OCI-M1 (cell line): Measurements from ENCODE around the gene SIGLEC1.

ENCODE experiments used
- DNase-seq: peaks from one replicate; lab custom pipeline; 2025; lab: John Stamatoyannopoulos, UW

SIGLEC1 gene

DNA sequence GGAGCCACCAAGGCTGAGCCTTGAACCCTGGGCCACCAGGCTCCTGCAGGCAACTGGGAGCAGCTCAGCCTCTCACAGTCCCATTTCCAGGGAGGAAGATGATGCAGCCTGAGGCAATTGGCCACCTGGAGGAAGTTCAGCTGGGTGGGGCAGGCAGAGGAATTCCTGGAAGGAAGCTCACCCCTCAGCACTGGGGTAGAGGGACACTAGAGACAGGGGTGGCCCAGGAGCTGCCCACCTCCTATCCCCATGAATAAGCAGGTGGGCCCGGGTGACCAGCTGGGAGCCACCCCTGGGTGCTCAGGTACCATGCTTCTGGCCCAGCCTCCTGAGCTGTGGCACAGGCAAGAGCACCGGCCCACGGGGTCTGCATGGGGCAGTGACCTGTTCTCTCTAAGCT, 16.5 kb upstream of the SIGLEC1 start:
- no peak for DNase-seq

DNA sequence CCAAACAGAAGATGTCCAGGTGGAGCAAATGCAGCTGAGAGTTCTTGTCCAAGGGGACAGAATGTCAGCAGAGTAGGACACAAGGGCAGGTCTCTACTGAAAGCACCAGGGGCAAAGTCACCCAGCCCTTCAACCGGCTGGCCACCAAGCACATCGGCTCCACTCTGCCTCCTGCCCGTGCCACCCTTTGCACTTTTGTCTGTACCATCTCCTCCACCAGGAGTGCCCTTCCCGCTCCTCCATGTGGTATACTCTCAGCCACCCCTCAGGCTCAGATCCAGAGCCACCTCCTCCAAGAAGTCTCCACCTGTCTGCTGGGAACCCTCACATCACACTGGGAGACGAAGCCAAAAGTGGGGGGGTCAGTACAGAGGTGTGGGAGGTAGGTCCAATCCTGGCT, 16.0 kb upstream of the SIGLEC1 start:
- DNase-seq: no peak

DNA sequence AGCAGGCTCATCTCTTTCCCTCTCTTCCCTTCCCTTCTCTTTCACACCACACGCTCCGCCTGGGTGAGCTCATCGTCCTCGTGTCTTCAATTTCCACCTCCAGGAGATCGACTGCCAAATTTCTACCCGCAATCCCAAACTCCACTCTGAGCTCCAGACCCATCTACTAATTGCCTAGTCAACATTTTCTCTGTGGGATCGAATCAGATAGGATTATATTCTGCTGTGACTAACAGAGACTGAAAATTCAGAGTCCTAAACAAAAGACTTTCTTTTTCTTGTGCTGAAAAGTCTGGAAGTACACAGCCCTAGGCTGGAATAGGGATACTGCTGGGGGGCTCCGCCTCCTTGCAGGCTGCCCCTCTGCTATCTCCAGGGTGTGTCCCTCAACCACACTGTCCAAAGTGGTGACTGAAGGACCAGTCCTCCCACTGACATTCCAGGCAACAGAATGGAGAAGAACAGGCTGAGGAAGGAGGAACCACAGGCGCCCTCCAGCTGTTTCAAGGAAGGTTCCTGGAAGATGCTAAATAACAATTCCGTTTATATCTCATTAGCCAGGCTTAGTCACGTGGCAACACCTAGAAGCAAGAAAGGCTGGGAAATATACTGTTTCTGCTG, 15.1 kb upstream of the SIGLEC1 start:
- DNase-seq: no peak

DNA sequence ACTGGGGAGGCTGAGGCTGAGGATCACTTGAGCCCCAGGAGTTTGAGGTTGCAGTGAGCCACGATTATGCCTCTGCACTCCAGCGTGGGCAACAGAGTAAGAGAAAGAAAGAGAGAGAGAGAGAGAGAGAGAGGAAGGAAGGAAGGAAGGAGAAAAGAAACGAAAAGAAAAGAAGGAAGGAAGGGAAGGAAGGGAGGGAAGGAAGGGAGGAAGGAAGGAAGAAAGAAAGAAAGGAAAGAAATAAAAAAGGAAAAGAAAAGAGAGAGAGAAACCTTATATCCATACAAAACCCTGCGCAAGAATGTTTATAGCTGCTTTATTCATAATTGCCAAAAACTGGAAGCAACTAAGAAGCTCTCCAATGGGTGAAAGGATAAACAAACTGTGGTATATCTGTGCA, 12.0 kb upstream of the SIGLEC1 start:
- DNase-seq: no peak

DNA sequence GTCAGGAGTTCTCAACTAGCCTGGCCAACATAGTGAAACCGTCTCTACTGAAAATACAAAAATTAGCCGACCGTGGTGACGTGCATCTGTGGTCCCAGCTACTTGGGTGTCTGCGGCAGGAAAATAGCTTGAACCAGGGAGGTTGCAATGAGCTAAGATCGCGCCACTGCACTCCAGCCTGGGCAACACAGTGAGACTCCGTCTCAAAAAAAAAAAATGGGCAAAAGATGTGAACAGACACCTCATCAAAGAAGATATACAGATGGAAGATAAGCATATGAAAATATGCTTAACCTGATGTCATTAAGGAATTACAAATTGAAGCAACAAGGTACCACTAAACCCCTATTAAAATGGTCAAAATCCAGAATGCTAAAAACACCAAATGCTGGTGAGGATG, 10.9 kb upstream of the SIGLEC1 start:
- no peak for DNase-seq

DNA sequence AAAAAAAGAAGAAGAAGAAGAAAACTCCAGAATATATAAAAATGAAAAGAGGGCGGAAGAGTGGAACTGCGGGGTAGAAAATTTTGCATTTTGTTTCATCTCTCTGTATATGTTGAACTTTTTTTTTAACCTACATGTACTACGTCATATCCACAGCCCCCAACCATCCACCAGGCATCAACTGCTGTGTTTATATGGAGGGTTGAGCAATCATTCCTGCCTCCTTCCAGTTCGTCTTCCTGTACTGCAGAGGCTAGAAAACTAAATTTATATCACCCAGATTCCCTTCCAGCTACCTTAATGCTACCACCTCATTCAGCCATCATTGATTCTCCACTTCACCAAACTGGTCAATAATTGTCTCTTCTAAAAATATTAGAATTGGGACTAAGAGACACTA, 9.5 kb upstream of the SIGLEC1 start:
- no peak for DNase-seq

DNA sequence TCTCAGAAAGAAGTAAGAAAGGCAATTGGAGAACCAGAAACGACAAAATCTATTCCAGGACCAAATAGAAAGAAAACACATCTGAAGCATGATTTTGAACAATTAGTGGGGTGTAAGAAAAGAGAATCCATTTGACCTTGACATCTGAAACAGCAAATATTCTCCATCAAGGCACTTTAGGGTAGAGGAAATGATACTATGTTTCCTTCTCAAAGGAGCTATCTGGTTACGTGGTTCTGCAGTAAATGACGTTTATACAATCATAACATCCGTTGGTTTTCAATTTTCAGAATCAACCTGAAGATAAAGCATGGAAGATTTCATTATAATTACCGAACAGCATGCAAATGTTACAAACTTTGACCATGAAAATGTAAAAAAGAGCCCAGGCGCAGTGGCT, 8.2 kb upstream of the SIGLEC1 start:
- no peak for DNase-seq

DNA sequence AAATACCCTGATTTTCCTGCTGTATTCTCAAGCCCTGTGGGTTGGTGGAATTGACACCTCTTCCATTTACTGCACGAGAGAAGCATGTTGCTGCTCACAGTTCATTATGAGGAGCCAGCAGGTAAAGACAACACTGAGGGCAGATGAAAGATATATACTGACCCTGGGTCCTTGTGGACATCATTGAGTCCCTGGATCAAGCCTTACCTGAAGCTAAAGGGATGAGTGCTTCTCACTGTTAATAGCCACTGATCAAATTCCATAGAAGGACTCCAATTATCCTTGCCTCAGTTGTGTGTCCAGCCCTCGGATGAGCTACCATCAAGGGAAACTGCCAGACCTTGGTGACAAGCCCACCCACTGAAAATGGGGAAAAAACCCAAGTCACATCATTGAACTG, 7.7 kb upstream of the SIGLEC1 start:
- no peak for DNase-seq

DNA sequence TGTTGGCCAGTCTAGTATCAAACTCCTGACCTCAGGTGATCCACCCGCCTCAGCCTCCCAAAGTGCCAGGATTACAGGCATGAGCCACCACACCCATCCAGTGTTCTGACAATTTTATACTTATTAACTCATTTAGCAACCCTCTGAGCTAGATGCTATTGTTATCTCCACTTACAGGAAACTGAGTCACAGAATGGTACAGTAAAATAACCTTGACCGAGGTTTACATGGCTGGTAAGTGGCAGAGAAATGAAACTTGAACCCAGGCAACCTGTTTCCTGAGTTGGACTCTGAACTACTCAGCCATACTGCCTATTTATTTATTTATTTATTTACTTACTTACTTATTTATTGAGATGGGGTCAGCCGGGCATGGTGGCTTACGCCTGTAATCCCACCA, 6.6 kb upstream of the SIGLEC1 start:
- DNase-seq: no peak

DNA sequence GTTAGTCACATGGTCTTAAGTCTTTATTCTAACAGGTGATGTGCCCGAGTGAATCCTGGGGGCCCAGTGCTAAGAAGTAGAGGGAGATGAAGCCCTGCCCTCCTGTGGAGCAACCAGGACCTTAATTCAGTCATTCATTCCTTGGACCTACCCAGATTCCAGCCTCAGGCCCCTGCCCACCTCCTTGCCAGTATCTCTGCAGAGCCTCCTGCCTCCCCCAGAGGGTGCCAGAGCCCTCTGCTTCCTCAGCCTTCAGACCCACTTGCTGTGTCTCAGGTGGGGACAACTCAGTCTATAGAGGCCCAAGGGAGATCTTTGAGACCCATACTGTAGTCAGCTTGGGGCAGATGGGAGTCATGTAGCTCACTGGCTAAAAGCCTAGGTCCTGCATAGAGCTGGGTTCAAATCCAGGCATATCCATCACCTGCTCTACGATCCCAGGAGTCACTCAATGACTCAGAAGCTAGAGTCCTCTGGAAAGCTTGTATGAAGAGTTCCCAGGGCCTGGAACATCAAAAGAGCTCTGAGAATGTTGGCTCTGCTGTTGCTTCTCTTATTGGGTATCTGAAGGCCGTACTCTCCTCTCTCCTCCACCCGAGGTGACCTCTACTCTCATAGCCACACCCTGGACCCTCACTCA, 3.9 kb upstream of the SIGLEC1 start:
- DNase-seq: peak; percentile 64

DNA sequence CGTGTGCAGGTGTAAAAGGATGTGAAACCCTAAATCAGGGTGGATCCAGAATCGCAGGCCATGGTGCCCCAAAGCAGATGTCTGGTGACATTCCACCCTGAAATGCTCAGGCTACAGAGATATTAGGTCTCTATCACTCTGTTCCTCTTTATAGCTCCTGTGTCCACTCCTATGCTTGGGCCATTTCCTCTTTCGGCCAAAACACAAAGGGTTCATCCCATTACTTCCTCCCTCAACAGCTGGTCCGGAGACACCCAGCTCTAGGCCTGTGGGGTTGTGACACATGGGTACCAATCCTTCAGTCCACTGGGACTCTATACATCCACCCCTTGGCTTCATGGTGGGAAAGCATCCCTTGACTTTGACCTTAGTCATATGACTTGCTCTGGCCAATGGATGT, 1.7 kb upstream of the SIGLEC1 start:
- DNase-seq: peak; percentile 23

DNA sequence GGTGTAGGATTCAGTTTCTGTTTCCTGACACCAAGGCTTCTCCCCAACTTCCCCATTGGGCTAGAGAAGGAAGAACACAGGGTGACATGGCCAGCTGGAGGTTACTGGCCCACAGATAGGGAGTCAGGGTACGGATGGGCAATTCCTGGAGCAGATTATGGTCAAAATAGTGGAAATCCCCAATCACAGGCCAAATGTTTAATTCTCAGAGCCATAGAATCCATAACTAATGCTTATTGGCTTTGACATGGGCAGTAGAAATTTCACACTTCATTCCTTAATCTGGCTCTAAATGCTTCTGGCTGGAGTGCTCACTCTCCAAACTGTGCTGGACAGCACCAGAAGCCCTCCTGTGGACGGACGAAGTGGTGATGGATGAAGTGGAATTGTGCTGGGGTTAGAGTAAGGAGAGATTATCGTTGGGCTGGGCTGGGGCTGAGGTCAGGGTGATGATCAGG, 887 bp downstream of the SIGLEC1 start:
- DNase-seq: no peak

DNA sequence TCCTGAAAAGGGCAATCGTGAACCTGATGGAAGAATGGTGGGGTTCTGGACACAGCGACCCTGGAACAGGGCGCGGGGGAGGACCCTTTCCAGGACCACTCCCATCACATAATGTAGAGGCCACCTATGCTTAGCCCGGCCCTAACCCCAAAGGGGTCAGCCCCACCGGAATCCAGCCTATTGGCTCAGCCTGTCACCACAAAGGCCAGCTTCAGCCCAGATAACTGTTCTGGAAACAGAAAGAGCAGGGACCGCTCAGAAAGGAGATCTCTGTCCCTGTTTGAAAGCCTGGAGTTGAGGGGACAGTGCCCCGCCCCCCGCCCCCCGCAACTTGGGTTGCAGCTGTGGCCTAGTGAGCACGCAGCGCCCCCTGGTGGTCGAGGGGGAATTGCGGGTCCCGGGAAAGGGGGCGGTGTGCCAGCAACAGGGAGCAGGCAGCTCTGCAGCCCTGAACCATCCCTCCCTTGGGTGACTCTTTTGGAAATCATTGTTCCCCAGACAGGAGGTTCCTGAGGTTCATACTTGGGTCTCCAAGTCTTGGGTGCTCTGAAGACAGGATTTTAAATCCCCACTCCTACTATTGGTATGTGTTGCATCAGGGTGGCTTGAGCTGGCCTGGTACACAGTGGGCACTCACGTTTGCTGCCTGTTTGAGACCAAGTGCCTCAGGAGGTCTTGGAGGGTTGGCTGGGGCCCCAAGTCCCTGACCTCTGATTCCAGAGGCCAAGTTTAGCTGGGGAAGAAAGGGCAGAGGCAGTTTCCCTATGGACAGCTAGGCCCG, 1.5 kb downstream of the SIGLEC1 start:
- DNase-seq: peak; percentile 80

DNA sequence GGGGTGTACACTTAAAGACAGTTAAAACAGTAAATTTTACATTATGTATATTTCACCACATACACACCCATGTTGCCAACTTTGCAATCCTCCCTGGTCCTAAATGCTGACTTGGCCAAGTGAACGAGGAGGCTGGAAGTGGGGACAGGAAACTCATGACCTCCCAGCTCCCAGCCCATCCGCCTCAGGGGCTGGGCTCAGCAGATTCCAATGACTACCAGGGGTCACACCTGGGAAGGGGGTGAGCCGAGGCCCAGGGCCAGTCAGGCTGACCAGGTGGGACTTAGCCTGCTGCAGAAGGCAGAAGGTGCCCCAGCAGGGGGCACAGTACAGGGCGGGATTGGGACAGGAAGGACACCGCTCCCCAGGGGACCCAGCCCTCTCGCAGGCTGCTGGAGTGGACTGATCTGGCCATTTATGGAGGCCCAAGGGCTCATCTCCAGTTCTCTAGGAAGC, 2.4 kb downstream of the SIGLEC1 start:
- DNase-seq: no peak

DNA sequence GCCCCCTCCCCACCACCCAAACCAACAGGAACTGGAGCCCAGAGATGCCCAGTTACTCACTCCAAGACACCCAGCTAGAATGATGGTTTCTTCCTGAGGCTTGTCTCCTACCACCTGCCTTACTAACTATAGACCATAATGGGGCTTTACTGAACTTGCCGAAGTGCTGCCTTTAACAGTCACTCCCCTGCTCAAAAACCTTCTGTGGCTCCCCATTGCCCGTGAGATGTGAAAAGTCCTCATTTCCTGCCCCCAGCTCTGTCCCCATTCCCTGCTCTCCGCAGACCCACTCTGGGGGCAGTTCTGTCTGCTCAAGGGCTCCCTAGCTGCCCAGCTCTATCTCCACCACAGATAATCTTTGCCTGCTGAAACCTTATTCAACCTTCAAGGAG, 4.9 kb downstream of the SIGLEC1 start:
- no peak for DNase-seq

DNA sequence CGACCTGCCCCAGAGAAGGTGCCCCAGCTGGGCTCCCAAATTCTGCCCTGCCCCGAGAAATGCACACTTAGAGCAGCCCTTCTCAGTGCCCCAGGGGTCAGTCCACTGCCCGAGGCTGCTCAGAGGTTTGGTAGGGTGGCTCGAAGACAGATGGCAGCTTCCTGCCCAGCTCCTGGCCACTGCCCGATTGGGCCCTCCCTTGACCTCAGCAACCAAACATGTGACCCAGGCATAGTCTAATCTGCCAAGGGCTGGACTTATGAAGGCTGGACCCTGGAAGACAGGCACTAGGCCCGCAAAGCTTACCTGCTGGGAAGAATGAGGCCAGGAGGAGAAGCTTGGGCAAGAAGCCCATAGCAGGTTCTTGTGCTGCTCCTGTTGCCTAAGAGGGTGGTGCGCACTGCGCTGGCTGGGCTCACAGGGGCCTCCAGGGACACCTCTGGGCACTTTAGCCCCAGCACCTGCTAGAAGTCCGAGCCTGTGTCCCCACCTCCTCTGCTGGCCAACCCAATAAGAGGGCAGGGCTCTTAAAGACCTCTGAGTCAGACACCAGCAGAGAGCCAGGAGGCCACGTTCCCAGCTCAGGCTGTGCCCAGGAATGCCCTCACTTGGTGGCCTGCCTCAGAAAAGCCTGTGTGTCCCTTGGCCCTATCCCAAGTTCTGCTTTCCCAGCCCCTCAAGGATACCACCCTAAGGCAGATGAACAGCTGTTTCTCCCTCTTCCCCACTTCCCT, 5.5 kb downstream of the SIGLEC1 start:
- no peak for DNase-seq

DNA sequence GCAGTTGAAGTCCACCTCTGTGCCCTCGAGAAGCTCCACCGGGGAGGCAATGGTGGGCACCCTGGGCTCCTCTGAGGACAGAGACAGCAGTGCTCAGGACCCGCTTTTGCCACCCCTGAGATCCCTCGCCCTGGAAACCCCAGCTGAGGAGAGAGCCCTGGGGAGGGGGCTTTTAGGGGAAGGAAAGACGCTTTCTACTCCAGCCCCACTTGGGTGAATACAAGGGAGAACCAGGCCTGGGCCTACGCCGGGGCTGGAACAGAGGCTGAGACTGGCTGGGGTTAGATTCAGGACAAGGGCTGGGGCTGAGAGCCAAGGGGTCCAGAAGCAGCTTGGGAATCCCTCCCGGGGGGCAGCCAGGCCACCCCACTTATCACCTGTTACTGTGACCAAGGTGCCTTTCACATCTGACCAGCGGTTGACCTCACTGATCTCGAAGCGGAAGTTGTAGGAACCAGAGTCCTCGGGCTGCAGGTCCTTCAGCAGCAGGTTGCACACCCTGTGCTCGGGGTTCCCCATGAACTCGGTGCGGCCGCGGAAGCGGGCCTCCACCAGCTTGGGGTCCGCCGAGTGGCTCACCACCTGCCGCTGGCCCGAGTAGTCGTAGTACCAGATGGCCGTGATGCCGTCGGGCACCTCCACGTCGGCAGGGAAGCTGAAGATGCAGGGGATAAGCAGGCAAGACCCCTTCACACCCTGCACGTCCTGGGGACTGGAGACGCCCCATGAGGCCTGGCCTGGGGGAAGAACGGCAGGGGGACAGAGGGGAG, 6.2 kb downstream of the SIGLEC1 start:
- no peak for DNase-seq

DNA sequence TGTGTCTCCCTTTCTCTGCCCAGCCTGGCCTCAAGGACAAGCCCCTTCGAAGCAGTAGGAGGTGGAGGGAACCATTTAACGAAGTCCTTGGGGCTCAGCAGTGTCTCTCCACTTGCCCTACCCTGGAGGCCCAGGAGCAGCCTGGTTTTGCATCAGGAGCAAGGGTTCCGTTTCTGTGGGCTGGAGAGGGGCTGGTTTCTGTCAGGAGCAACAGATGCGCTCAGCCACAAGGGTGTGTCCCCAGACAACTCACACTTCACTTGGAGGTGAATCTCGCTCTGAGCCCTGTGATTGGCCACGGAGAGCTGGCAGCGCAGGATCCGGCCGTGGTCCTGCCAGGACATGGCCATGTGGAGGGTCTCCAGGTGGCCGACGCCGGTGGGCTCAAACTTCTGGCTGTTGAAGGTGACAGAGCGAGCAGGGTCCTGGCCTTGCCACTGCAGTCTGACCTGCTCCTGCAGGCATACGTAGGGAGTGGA, 6.9 kb downstream of the SIGLEC1 start:
- DNase-seq: no peak

DNA sequence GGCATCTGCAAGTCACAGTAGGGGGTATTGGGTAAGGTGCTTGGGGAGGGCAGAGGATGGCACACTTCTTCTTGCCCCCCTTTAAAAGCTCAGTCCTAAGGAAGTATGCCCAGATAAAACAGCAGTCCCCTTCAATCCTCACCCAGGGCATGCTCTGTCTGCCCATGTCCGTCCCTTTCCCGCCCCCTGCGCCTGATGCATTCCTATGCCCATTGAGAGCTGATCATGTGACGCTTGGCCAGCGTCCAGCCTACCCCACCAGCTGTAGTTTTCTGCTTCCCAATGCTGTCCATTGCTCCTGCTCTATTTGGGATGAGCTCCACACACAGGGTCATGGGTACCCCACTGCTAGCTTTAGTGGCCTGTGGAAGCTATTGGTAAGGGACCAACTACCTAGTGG, 8.3 kb downstream of the SIGLEC1 start:
- no peak for DNase-seq

DNA sequence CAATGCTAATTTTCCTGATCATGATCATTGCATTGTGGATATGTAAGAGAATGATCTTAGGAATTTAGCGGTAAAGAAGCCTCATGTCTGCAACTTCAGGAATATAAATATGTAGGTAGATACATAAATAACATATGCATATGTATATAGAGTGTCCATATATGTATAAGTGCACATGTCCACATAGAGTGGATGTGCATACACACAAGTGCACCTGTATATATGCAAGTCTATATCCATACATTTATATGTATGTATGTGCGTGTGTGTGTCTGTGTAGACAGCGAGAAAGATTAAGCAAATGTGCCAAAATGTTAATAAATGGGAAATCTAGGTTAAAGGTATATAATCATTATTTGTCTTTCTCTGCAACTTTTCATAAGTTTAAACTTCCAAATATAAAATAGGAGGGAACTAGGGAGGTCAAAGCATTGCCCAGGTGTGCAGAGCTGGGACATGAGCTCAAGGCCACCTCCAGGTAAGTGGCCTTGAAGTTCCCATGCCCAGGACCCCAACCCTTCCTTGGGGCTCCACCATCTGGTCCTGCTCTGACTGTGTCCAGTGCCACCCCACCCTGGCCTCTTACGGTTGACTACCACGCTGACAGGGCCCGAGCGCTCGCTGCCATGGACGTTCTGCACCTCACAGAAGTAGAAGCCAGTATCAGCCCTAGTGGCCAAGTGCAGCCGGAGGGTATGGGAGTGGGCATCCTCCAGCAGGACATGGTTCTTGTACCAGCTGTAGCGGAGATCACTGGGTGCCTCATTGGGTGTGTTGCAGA, 9.6 kb downstream of the SIGLEC1 start:
- DNase-seq: no peak
